Activated gamma-delta T cell treated with anti-CD3 and anti-CD28 coated beads, Interleukin-2, amount 50 U/mL, for 16 hours (primary cell): Measurements from ENCODE around the gene ICE2.
"Not testable (repeated sequence)": the region's sequence is repeated elsewhere in the genome, so short reads cannot be mapped to it uniquely, and the experiment has no call there.

ENCODE experiments used
- DNase-seq: peaks from one replicate; pipeline ENCODE4 v3.0.0-alpha.2; 2020; ENCODE audit warnings: low read depth

The ICE2 gene

GRCh38 chr15:60442763-60443162, 36.2 kb downstream of the ICE2 start:
- no peak for DNase-seq

- DNase-seq: no peak
Measured at GRCh38 chr15:60442031-60442650, 36.8 kb downstream of the ICE2 start.

DNA sequence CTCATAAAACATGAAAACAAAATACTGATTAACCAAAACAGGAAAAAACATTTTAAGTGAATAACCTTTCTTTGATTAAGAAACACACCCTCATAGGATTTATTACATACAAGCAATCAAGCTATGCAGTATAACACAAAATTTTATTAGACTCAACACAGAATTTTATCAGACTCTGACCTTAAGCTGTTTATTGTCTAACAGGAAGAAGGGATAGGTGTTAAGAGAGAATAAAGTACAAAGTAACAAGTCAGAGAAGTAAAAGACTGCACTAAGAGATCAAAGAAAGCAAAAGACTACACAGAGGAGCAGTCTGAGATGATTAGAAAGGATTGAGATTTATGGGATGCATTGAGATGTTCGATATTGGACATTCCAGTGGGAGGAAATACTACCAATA, 37.6 kb downstream of the ICE2 start:
- DNase-seq: no peak

DNA sequence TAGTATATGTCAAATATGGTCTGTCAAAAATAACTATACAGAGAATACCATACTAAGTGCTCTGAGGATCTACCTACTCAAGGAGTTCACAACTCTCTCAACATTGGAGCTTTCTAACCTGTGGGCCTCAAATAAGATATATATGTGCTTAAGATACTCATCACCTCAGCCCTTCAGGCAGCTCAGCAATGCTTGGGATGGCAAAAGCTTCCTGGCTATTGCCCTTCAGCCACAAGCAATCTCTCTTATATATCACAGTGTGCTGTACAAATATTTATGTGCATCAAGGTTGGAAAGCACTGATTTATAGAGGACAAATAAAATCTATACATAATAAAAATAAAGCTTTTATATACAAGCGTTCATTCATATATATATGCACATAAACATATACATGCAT, 40.3 kb downstream of the ICE2 start:
- DNase-seq: no peak

- no peak for DNase-seq
Measured at GRCh38 chr15:60428935-60429334, 50.0 kb downstream of the ICE2 start.

- DNase-seq: no peak
Measured at GRCh38 chr15:60426870-60427508, 52.0 kb downstream of the ICE2 start.

DNA sequence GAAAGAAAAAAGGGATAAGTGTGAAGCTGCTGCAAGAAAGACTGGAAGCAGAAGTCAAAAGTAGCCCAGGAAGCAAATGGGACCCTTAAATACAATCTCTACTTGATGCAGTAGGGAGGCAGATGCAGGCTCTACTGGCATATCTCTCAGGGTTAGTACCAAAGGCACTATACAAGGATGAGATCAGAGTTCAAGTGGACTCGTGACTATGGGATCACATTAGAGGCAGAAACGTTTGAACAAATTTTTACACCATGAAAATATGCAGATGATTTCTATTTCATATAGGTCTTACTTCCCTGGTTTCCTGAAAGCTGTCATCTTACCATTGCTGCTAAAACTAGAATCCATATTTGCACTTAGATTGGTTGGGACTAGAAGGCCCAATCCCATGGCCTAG, 53.5 kb downstream of the ICE2 start:
- no peak for DNase-seq

DNA sequence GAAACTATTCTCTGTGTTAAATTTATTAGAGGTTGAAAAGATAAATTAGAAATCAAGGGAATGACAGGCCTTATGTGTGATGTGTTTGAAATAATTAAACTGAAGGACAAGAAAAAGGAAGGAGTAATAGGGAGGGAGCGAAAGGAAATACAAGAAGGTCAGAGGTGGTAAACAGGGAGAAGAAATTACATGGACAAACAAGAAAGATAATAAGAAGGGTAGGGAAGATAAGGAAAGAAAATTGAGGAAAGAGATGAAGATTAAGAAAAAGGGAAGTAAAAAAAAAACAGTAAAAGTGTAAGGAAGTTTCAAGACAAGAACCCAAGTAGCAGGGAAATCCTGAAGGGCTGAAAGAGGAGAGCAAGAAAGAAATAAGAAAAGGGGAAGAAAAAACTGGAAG, 54.9 kb downstream of the ICE2 start:
- DNase-seq: no peak

DNA sequence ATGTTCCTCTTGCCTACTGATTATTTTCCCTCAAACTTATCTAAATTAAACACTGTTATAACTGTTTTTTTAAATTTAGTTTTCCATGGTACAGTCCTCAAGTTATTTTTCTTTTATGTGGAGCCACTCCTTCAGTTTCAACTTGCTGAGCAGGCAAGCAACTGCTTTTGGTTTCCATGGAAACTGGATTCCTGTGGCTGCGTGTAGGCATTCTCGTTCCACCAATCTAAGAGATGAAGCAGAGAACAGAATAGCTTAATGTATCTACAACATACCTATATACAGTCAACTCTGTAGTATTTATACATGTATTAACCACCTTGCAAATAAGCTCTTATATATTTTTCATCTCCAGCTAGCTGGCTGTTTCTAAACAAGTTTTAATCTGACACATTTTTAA, 55.4 kb downstream of the ICE2 start:
- no peak for DNase-seq

GRCh38 chr15:60421544-60421943, 57.4 kb downstream of the ICE2 start:
- DNase-seq: no peak

GRCh38 chr15:60420203-60420716, 58.7 kb downstream of the ICE2 start:
- no peak for DNase-seq

GRCh38 chr15:60419753-60420152, 59.2 kb downstream of the ICE2 start:
- no peak for DNase-seq

- no peak for DNase-seq
Measured at GRCh38 chr15:60418096-60418495, 60.8 kb downstream of the ICE2 start.

DNA sequence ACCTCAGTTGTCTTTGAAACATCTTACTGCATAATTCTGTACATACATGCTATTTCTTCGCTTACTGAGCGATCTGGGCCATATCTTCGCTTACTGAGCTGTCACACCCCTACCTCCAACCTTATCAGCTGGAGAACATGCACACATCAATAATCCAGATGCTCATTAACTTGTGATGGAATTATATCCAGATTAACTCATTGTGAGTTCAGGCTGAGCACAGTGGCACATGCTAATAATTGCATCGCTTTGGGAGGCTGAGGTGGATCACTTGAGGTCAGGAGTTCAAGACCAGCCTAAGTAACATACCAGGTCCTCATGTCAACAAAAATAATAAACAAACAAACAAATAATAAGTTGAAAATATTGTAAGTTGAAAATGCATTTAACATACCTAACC, 61.8 kb downstream of the ICE2 start:
- DNase-seq: no peak

DNA sequence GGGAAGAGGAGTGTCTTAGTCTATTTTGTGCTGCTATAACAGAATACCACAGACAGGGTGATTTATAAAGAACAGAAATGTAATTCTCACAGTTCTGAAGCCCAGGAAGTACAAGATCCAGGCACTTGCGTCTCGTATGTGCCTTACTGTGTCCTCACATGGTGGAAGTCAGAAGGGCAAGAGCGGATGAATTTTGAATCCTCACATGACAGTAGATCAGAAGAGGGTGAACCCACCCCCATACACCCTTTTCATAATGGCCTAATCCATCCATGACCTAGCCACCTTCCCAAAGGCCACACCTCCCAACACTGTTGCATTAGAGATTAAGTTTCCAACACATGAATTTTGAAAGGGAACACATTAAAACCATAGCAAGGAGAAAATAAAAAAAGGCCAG, 62.5 kb downstream of the ICE2 start:
- DNase-seq: no peak

DNA sequence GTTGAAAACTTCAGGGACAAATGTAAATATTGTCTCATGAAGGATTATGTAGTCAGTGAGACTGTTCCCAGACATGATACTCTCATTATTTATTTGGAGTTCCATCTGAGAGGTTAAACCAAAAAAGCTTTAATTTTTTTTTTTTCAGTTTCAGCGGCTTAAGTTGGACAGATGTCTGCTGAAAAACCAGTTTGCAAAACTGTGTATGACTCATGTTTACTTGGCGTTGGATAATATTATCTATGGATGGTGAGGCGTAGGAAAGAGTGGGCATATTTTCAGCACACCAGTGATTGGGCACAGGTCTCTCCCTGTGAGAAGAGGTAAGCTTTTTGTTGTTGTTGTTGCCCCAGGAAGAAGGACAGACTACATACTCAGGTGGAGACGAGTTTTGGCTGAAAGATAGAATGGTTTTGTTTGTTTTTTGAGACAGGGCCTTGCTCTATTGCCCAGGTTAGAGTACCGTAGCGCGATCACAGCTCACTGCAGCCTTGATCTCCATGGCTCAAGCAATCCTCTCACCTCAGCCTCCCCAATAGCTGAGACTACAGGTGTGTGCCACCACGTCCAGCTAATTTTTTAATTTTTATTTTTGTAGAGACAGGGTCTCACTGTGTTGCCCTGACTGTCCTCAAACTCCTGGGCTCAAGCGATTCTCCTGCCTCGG, 64.8 kb downstream of the ICE2 start:
- no peak for DNase-seq

DNA sequence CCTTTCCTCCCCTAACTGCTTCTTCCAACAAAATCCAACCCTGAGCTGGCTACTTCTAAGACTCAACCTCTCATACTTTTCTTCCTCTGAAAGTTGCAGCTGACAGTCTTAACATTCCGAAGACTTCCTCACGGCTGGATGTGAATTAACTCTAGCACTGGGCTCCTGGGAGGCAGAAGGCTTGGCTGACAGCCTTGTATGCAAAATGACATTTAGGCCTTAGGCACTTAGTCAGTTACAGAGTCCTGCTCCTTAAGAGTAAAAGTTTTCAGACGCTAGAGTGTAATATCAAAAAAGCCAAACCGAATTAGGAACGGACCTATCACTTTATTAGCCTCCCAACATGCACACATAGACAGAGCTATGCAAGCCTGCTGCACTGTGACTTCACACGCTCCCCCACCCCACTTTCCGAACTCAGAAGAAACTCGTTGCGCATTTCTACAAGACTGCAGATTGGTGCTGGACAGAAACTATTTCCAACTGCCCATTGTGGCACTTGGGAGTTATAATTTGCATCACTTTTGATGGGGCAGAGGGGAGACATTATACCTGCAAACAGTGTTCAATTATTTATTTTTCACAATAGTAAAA, 65.6 kb downstream of the ICE2 start:
- no peak for DNase-seq

DNA sequence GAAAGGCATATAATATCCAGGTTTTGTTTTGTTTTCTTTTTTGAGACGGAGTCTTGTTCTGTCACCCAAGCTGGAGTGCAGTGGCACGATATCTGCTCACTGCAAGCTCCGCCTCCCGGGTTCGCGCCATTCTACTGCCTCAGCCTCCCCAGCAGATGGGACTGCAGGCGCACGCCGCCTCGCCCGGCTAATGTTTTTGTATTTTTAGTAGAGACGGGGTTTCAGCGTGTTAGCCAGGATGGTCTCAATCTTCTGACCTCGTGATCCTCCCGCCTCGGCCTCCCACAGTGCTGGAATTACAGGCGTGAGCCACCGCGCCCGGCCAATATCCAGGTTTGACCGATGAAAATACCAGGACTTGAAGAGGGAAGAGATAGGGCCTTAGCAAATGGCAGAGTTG, 66.1 kb downstream of the ICE2 start:
- DNase-seq: not testable (repeated sequence)

DNA sequence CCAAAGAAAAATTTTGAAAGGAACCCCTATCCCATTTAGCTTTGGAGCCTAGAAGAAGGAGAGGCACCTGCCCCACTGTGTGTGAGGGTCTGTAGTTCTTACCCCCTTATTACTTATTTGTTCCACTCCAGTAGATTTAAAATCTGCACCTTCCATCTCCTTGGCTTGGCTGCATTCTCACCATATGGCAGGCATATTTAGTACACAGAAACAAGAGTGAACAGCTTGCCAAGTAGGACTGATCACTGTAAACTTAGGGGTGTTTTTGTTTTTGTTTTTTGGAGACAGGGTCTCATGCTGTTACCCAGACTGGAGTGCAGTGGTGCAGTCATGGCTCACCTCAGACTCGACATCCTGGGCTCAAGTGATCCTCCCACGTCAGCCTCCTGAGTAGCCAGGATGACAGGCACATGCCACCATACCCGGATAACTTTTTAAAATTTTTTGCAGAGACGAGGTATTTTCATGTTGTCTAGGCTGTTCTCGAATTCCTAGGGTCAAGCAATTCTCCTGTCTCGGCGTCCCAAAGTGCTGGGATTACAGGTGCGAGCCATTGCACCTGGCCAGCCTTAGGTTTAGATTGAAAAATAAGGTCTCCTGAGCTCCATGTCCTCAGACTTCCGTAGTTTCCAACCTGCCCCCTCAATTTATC, 67.0 kb downstream of the ICE2 start:
- DNase-seq: no peak

GRCh38 chr15:60410350-60410749, 68.6 kb downstream of the ICE2 start:
- DNase-seq: not testable (repeated sequence)

DNA sequence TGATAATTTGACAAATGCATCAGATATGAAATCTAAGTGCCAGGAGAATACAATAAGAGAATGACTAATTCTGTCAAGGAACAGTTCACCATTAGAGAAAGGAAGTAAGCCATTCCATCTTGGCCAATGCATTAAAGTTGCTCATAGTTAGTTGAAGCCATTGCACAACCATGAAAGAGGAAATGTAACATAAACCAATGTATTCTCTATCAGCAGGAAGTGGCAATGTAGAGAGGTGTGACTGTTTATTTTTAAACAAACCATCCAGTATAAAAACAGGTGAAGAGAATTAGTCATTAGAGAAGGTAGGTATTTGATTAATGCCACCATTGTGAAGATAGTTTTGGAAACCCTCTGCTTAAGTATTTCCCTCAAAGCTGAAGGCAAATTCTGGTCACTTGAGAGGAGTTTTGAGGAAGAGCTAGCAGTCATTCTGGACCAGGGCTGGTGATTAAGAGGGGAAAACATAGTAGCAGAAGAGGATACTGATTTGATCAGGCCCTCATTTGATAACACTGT, 70.4 kb downstream of the ICE2 start:
- DNase-seq: no peak

DNA sequence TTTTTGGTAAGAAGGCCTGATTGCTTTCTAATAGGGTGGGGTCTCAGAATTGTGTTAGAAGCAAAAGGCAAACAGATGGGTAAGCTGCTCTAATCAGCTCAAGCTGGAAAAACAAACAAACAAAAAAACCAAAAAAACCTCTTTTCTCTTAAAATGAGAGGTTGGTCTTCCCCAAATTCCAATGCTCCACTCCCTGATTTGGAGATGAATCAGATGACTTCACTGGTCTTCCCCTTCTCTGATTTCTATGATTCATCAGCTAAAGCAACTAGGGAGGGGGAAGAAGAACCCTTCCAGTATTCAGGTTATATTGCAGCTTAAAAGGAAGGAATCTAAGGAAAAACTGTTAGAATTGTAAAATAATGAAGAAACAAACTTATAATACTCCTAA, 71.5 kb downstream of the ICE2 start:
- DNase-seq: no peak
